HG03457 (cell line): ENCODE results near the gene MBD2.
A peak's percentile ranks its signal among the peaks of the same experiment; 100 is the strongest.
"Not testable (repeated sequence)": the region's sequence is repeated elsewhere in the genome, so short reads cannot be mapped to it uniquely, and the experiment has no call there.

Experiments
- ATAC-seq: cut with Tn5 transposase; IDR thresholded peaks from one replicate; pipeline ENCODE4 v1.9.1; 2021; ENCODE audit warnings: moderate number of reproducible peaks; ENCODE audit not compliant: unreplicated experiment

MBD2 gene

GRCh38 chr18:54238173-54238936 lies 13.9 kb upstream of the MBD2 start:
- no peak for ATAC-seq

DNA sequence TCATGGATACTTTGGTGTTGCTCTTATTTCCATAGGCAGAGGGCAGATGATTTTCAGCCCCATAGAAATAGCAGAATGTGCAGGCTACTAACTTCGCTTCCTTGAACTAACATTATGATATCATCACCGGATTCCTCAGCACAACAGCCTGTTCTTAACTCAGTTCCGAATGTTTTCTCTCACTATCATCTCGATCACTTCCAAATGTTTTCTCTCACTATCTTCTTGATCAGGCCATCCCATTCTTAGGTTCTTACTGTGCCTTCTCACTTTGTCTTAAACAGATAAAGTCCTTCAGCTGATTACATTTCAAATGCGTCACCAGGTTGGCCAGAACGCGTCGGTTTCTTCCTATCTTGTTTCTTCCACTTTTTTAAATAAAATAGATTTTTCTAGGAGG lies 11.4 kb upstream of the MBD2 start:
- ATAC-seq: no peak

DNA sequence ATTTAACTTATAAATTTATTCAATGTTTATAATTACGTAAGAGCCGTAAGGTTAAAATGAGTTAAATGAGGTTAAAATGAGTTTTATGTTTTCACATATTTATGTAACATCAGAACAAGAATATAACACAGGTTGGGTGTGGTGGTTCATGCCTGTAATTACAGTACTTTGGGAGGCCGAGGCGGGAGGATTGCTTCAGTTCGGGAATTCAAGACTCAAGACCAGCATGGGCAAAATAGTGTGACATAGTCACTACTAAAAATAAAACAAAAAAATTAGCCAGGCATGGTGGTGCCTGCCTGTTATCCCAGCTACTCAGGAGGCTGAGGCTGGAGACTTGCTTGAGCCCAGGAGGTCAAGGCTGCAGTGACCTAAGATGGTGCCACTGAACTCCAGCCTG lies 9.3 kb upstream of the MBD2 start:
- no peak for ATAC-seq

DNA sequence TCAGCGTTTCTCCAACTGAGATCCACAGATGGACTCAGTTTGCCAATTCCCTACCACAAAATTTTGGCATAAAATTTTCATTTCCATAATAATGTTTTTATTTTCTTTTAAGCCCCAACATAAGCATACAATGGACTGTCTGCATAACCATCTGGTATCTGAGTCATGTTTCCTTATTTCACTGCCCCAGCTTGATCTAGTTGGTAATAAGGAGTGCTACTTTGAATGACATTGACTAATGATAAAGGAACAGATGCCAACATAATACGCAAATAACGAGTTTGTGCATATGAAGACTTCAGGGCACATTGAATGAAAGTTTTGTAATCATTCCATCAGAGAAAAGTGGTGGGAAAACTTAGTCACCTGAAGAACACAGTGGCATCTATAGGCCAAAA lies 8.8 kb upstream of the MBD2 start:
- no peak for ATAC-seq

DNA sequence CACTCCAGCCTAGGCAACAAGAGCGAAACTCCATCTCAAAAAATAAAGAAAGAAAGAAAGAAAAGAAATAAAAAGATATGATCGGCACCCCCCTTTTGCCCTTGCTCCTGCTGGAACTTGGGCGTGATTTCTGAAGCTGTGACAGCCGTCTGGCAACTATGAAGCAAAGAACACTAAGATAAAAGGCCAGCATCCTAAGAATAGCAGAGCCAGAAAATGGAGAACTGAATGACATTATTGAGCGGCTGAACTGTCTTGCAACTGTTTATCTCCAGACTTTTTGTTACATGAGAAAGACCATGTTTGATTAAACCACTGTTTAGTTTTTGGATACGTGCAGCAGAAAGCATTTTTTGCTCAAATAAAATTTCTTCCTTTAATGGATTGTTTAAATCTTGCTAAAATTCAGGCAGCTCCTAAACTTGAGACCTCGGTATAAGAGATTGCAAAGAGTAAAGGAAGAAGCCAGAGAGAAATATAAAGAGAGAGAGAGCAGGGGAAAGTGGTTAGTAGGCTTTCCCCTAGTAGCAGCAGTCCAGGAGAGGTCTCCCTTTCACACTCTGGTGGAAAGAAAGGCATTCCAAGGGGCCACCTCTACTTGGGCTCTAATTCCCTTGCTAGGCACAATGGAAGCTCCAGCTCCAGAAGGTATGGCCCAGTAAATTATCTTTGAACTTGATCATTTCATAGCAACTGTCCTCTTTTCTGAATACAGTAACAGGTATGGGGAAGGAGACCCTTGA lies 8.2 kb upstream of the MBD2 start:
- no peak for ATAC-seq

GRCh38 chr18:54229421-54230059 lies 5.1 kb upstream of the MBD2 start:
- ATAC-seq: no peak

- no peak for ATAC-seq
These were observed 3.9 kb upstream of the MBD2 start for GRCh38 chr18:54228364-54228763.

GRCh38 chr18:54223568-54224241 lies 764 bp downstream of the MBD2 start:
- ATAC-seq: peak; percentile 17

DNA sequence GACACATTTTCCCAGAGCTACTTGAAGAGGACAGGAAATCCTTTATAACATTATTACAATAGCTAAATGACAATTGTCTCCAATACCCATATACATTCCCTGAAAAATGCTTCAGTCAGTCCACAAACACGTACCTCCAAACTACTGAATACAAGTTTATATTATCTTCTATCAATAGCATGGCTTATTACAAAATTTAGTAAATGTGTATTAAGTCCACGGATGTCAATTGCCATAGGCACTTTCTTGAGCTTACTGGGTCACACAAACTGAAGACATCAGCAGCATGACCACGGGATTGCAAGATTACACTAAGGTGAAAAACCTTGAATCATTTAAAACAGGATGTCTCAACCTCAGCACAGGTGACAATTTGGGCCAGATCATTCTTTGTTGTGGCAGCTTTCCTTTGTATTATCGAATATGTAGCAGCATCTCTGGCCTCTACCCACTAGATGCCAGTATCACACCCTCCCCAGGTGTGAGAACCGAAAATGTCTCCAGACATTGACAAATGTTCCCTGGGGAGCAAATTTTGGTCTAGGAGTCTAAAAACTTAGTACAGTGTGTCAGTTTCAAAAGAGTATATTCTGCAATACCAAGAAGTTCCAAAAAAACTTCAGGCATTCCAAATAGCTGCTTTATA lies 1.4 kb downstream of the MBD2 start:
- ATAC-seq: peak; percentile 37

DNA sequence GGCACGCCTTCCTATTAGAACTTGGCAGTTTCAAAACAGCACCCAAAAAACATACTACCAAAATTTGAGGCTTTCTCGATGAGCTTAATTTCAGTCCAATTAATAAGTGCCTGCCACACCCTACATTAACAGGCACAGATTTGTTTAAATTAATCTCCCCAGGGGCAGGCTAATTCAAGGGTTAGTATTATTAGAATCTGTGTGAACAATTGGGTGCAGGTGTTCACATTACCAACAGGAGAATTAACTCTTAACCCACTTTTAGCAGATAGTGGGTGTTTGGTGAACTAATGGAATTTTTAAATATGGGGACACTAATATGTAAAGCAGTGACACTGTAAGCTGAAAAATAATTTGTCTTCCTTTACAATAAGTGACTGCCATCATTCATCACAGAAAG lies 4.1 kb downstream of the MBD2 start:
- no peak for ATAC-seq

DNA sequence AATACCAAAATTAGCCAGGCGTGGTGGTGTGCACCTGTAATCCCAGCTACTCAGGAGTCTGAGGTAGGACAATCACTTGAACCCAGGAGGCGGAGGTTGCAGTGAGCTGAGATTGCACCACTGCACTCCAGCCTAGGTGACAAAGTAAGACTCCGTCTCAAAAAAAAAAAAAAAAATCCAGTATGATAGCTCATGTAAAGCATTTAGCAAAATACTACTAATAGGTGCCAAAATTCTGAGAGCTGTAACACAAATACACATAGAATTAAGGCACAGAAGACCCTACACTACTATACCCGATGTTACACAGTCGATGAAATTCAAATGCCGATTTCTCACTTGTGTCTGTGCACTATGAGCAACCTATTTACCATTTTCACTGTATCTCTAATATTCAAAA lies 5.7 kb downstream of the MBD2 start:
- not testable (repeated sequence) for ATAC-seq

GRCh38 chr18:54218299-54218698 lies 6.2 kb downstream of the MBD2 start:
- no peak for ATAC-seq

GRCh38 chr18:54217624-54218023 lies 6.8 kb downstream of the MBD2 start:
- ATAC-seq: peak; percentile 39

DNA sequence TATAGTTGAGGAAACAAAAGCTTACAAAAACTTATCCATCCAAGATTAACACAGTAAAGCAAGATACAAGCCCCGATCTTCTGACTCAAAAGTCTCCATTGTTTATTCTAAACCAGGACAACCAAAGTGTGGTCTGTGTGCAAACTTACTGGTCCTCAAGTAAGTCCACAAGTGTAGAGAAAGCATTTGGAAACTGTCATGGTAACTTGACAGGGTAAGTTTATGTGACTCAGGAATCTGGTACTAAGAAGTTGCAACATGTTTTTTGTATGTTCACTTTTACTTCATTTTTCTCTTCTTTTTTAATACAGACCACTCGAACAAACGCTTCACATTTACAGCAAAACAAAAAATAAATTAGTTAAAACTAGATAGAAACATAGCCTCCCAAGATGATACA lies 9.4 kb downstream of the MBD2 start:
- no peak for ATAC-seq

GRCh38 chr18:54210463-54210862 lies 14.0 kb downstream of the MBD2 start:
- peak; percentile 30 for ATAC-seq

DNA sequence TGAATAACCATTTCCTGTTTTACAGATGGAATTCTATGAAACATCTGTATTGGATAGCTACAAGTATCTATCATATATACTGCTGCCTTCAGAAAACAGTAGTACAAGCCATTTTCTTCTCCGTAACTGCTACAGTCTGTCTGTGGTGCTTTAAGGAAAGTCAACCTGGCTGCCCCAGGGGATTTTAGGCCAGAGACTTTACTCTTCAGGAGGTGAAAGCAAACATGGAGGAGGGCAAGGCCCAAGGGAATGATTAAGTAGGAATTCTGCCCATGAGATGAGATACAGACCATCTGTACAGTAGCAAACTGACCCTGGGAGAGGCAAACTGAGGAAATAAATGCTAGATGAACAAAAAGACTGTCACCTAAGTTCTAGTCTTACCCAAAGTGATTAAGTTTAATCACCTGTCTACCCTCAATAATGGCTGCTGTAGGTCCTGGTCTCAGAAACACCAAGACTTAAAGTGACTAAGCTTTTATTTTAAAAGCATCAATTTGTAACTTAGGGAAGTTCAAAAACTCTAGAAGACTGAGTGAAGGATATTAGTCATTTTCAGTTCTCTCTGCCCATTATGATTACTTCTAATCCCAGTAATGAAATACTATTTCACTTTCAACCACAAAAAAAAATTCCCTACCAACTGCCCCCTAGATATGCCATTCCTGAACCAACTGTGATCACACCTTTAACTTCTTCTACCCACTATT lies 14.8 kb downstream of the MBD2 start:
- peak; percentile 85 for ATAC-seq

- ATAC-seq: no peak
These were observed 18.0 kb downstream of the MBD2 start for GRCh38 chr18:54206447-54206846.

GRCh38 chr18:54205959-54206358 lies 18.5 kb downstream of the MBD2 start:
- no peak for ATAC-seq

DNA sequence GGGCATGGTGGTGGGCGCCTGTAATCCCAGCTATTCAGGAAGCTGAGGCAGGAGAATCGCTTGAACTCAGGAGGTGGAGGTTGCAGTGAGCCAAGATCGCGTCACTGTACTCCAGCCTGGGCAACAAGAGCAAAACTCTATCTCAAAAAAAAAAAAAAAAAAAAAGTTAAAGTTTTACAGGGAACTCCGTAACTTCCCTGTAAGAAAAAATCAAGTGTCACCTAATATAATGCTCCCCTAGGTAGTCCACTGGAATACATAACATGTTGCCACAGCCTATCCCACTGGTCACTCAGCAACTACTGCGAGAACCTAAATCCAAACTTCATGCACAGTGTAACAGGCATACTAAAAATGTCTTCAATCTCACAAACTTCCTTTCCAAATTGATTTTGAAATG lies 19.0 kb downstream of the MBD2 start:
- ATAC-seq: not testable (repeated sequence)

DNA sequence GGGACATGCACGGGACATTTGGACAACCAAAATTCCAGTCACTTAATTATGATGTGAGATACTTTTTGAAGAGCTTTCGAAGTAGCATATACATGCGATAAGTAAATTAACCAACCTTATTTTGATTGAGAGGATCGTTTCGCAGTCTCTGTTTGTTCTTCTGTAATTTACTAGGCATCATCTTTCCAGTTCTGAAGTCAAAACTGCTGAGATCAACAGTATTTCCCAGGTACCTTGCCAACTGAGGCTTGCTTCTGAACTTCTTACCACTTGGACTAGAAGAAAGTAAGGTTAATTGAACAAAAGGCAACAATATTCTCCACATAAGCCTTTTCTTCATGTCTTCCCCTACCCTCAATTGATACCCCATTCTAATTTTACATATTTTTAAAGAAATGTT lies 19.6 kb downstream of the MBD2 start:
- ATAC-seq: no peak
